Measurements from ENCODE around the gene FAM117B. TPM values are rescaled to one million over a fixed set of nuclear protein-coding genes. Genes with fewer than 3 reads are reported as not detected.

Gene FAM117B
- total RNA-seq, 1 experiment from 2014 or later: 13.3 TPM

- H3K9me3 ChIP-seq (ENCODE audit: low read depth, low read length, poor library complexity, severe bottlenecking): no peaks in the 10 kb centered on the region
- BruUV-seq (replicated peaks): no TSS peak
- TF ChIP-seq EZH2 (IDR thresholded peaks at IDR 0.05; ENCODE audit: borderline replicate concordance, low read depth, low read length, poor library complexity, severe bottlenecking): no peak
- H3K4me3 ChIP-seq (ENCODE audit: low read depth, low read length, poor library complexity, severe bottlenecking): no peak overlapping the region
- H3K36me3 ChIP-seq (ENCODE audit: insufficient read depth, low read length, poor library complexity, severe bottlenecking): no peaks in the 10 kb centered on the region
- intact Hi-C loops (cut with micrococcal nuclease; ENCODE audit: unreplicated experiment): no loop called here
- no peak overlapping the region for H3K27ac ChIP-seq (ENCODE audit: low read depth, low read length, poor library complexity, severe bottlenecking)
- H3K27me3 ChIP-seq (replicated peaks; ENCODE audit: insufficient read depth, low read depth, low read length, poor library complexity): no peaks in the 10 kb centered on the region
- ChIA-PET POLR2A (ENCODE audit: low non-redundant PET) (no interaction called here), CTCF (no interaction called here)
- no peak for DNase-seq (ENCODE audit: low spot score)
- H3K4me1 ChIP-seq (ENCODE audit: insufficient read depth, low read length, poor library complexity, severe bottlenecking): no peaks in the 10 kb centered on the region
These were observed 120.2 kb downstream of the FAM117B start for GRCh38 chr2:202754936-202755335.

- no peak for DNase-seq (ENCODE audit: low spot score)
- TF ChIP-seq EZH2 (IDR thresholded peaks at IDR 0.05; ENCODE audit: borderline replicate concordance, low read depth, low read length, poor library complexity, severe bottlenecking) (no peak), CTCF (conservative IDR thresholded peaks at IDR 0.05; ENCODE audit: low read depth, low read length) (no peak)
- no peaks in the 10 kb centered on the region for H3K27me3 ChIP-seq (replicated peaks; ENCODE audit: insufficient read depth, low read depth, low read length, poor library complexity)
- H3K9me3 ChIP-seq (ENCODE audit: low read depth, low read length, poor library complexity, severe bottlenecking): no peaks in the 10 kb centered on the region
- ChIA-PET CTCF (no interaction called here), POLR2A (ENCODE audit: low non-redundant PET) (no interaction called here)
- intact Hi-C loops (cut with micrococcal nuclease; ENCODE audit: unreplicated experiment): no loop called here
- no peak overlapping the region for H3K27ac ChIP-seq (ENCODE audit: low read depth, low read length, poor library complexity, severe bottlenecking)
- H3K4me3 ChIP-seq (ENCODE audit: low read depth, low read length, poor library complexity, severe bottlenecking): no peak overlapping the region
- H3K4me1 ChIP-seq (ENCODE audit: insufficient read depth, low read length, poor library complexity, severe bottlenecking): no peaks in the 10 kb centered on the region
- BruUV-seq (replicated peaks): no TSS peak
- H3K36me3 ChIP-seq (ENCODE audit: insufficient read depth, low read length, poor library complexity, severe bottlenecking): no peaks in the 10 kb centered on the region
These were observed 121.8 kb downstream of the FAM117B start for GRCh38 chr2:202756598-202756997.

GRCh38 chr2:202757339-202757738, 122.6 kb downstream of the FAM117B start:
- Histone ChIP-seq H3K9me3 (ENCODE audit: low read depth, low read length, poor library complexity, severe bottlenecking) (no peaks in the 10 kb centered on the region), H3K27ac (ENCODE audit: low read depth, low read length, poor library complexity, severe bottlenecking) (no peak overlapping the region), H3K4me3 (ENCODE audit: low read depth, low read length, poor library complexity, severe bottlenecking) (no peak overlapping the region), H3K27me3 (replicated peaks; ENCODE audit: insufficient read depth, low read depth, low read length, poor library complexity) (no peaks in the 10 kb centered on the region), H3K4me1 (ENCODE audit: insufficient read depth, low read length, poor library complexity, severe bottlenecking) (no peaks in the 10 kb centered on the region), H3K36me3 (ENCODE audit: insufficient read depth, low read length, poor library complexity, severe bottlenecking) (no peaks in the 10 kb centered on the region)
- DNase-seq (ENCODE audit: low spot score): no peak
- no TSS peak for BruUV-seq (replicated peaks)
- POLR2A ChIA-PET (ENCODE audit: low non-redundant PET): no interaction called here
- intact Hi-C loops (cut with micrococcal nuclease; ENCODE audit: unreplicated experiment): no loop called here
- CTCF ChIA-PET: no interaction called here
- TF ChIP-seq EZH2 (IDR thresholded peaks at IDR 0.05; ENCODE audit: borderline replicate concordance, low read depth, low read length, poor library complexity, severe bottlenecking) (no peak), CTCF (conservative IDR thresholded peaks at IDR 0.05; ENCODE audit: low read depth, low read length) (no peak)

GRCh38 chr2:202758128-202758527, 123.4 kb downstream of the FAM117B start:
- ChIA-PET POLR2A (ENCODE audit: low non-redundant PET) (no interaction called here), CTCF (no interaction called here)
- H3K27me3 ChIP-seq (replicated peaks; ENCODE audit: insufficient read depth, low read depth, low read length, poor library complexity): no peaks in the 10 kb centered on the region
- DNase-seq (ENCODE audit: low spot score): no peak
- H3K27ac ChIP-seq (ENCODE audit: low read depth, low read length, poor library complexity, severe bottlenecking): no peak overlapping the region
- TF ChIP-seq EZH2 (IDR thresholded peaks at IDR 0.05; ENCODE audit: borderline replicate concordance, low read depth, low read length, poor library complexity, severe bottlenecking) (no peak), CTCF (conservative IDR thresholded peaks at IDR 0.05; ENCODE audit: low read depth, low read length) (no peak)
- H3K4me3 ChIP-seq (ENCODE audit: low read depth, low read length, poor library complexity, severe bottlenecking): no peak overlapping the region
- no peaks in the 10 kb centered on the region for H3K36me3 ChIP-seq (ENCODE audit: insufficient read depth, low read length, poor library complexity, severe bottlenecking)
- H3K9me3 ChIP-seq (ENCODE audit: low read depth, low read length, poor library complexity, severe bottlenecking): no peaks in the 10 kb centered on the region
- no peaks in the 10 kb centered on the region for H3K4me1 ChIP-seq (ENCODE audit: insufficient read depth, low read length, poor library complexity, severe bottlenecking)
- BruUV-seq (replicated peaks): no TSS peak
- intact Hi-C loops (cut with micrococcal nuclease; ENCODE audit: unreplicated experiment): no loop called here

All from A673 (cell line).